Peyer's patch (tissue), 4 donors: ENCODE data around the gene GABBR2.

Source experiments
- CTCF ChIP-seq, 6 experiments: fragments of 450-650 bp in 4 of 6; fragments of 200-600 bp in 2 of 6; sonication (generic) in 1 of 6; IDR thresholded peaks; one replicate each; pipeline ENCODE4 v1.5.1; 2017 to 2019; ENCODE audit warnings: antibody characterized with exemption in 6 of 6, mild to moderate bottlenecking in 3 of 6, moderate library complexity in 1 of 6
- POLR2A ChIP-seq, 2 donors: fragments of 450-650 bp; IDR thresholded peaks; one replicate each; pipeline ENCODE4 v1.5.1; 2017; ENCODE audit warnings: antibody characterized with exemption in 2 of 2, mild to moderate bottlenecking in 2 of 2, moderate library complexity in 2 of 2

- TF ChIP-seq CTCF (IDR thresholded peaks at IDR 0.05), result no peak
- TF ChIP-seq POLR2A (IDR thresholded peaks at IDR 0.05), result no peak
Measured at GRCh38 chr9:98468567-98469239, 240.0 kb downstream of the GABBR2 start.
